K562 (cell line): ENCODE results near the gene CROCC2. TPM values are rescaled to one million over a fixed set of nuclear protein-coding genes. Genes with fewer than 3 reads are reported as not detected.

Experiments used
- ATAC-seq: fragments of 200-7000 bp; cut with Tn5 transposase; 3 replicates; pipeline ENCODE4 v1.9.1; 2020; ENCODE audit warnings: moderate library complexity
- BruUV-seq: library from RNA; stranded (reverse); fragments of 400-500 nt; replicated peaks from 2 replicates; lab custom pipeline; 2021; lab: Mats Ljungman, UMichigan
- CTCF ChIA-PET: fragments of 300-600 bp; formaldehyde crosslinking; extraction: SDS; loops from one replicate; lab custom pipeline; 2021; ENCODE audit warnings: low intra/inter-chr PET ratio; lab: Yijun Ruan, JAX
- POLR2A ChIA-PET: fragments of 300-600, 350-650 bp; sonication (Branson Sonifier 250); formaldehyde crosslinking; extraction: SDS; loops from one replicate; lab custom pipeline; 2021; ENCODE audit warnings: antibody characterized with exemption, inconsistent platforms; lab: Yijun Ruan, JAX
- DNase-seq, 4 experiments: peaks; one replicate each; pipeline versions ENCODE4 v3.0.0 to v3.0.0-alpha.2; 2011 to 2018; ENCODE audit warnings: low spot score in 3 of 4, mixed read lengths in 3 of 4; ENCODE audit errors: extremely low read depth in 1 of 4
- FAIRE-seq: peaks from 2 replicates; lab custom pipeline; 2011; peaks lifted over from hg19 to GRCh38; lab: Jason Lieb, UNC
- H2AFZ ChIP-seq: 2 replicates; pipeline ENCODE4 v1.6.0; 2011; ENCODE audit warnings: low read depth, low read length, control low read depth, inconsistent platforms
- H3K27ac ChIP-seq: fragments of 200-600 bp; 3 replicates; pipeline ENCODE4 v1.8.0; 2011; ENCODE audit warnings: low read depth, mild to moderate bottlenecking, control low read depth, inconsistent platforms, low read length, moderate library complexity, mixed read lengths; ENCODE audit errors: extremely low read depth
- H3K27me3 ChIP-seq, 2 experiments: fragments of 300-600 bp in 1 of 2; 2 replicates in 1 of 2; 3 replicates in 1 of 2; pipeline versions ENCODE4 v1.6.0 to v1.8.0; 2011; ENCODE audit warnings: inconsistent platforms in 2 of 2, low read length in 2 of 2, mild to moderate bottlenecking in 1 of 2, mixed read lengths in 1 of 2, moderate library complexity in 1 of 2; ENCODE audit not compliant: control insufficient read depth in 2 of 2, insufficient read depth in 2 of 2
- H3K36me3 ChIP-seq: fragments of 300-600 bp; 3 replicates; pipeline ENCODE4 v1.8.0; 2011; ENCODE audit warnings: mild to moderate bottlenecking, low read length, inconsistent platforms; ENCODE audit not compliant: control insufficient read depth, insufficient read depth
- H3K4me1 ChIP-seq, 2 experiments: fragments of 200-600 bp in 1 of 2; replicated peaks in 1 of 2; 2 replicates in 1 of 2; 3 replicates in 1 of 2; pipeline versions ENCODE4 v1.5.1 to v1.8.0; 2011; ENCODE audit warnings: inconsistent platforms in 2 of 2, low read length in 2 of 2, mild to moderate bottlenecking in 1 of 2, mixed read lengths in 1 of 2, moderate library complexity in 1 of 2; ENCODE audit not compliant: control insufficient read depth in 2 of 2, insufficient read depth in 2 of 2
- H3K4me2 ChIP-seq: 2 replicates; pipeline ENCODE4 v1.6.1; 2011; ENCODE audit warnings: low read length, control low read depth, inconsistent platforms, mixed read lengths; ENCODE audit not compliant: insufficient read depth
- H3K4me3 ChIP-seq: fragments of 200-600 bp; sonication (generic), shearing (Covaris generic); 2 replicates; pipeline ENCODE4 v1.5.1; 2016; ENCODE audit warnings: control low read depth, inconsistent platforms
- H3K79me2 ChIP-seq: fragments of 200-600 bp; 3 replicates; pipeline ENCODE4 v1.8.0; 2011; ENCODE audit warnings: low read length, inconsistent platforms; ENCODE audit not compliant: control insufficient read depth, insufficient read depth
- H3K9ac ChIP-seq, 2 experiments: 2 replicates each; pipeline versions ENCODE4 v1.6.0 to v1.6.1; 2011; ENCODE audit warnings: low read depth in 2 of 2, low read length in 2 of 2, control low read depth in 1 of 2, inconsistent platforms in 1 of 2, mild to moderate bottlenecking in 1 of 2, mixed read lengths in 1 of 2; ENCODE audit not compliant: insufficient read depth in 1 of 2
- H3K9me1 ChIP-seq: one replicate; pipeline ENCODE4 v1.6.0; 2011; ENCODE audit warnings: inconsistent platforms, mild to moderate bottlenecking, low read length, moderate library complexity; ENCODE audit not compliant: control insufficient read depth, insufficient read depth
- H3K9me3 ChIP-seq: replicated peaks from 2 replicates; pipeline ENCODE4 v1.5.1; 2011; ENCODE audit warnings: low read depth, low read length, inconsistent platforms; ENCODE audit not compliant: control insufficient read depth, insufficient read depth
- H4K20me1 ChIP-seq: replicated peaks from 2 replicates; pipeline ENCODE4 v1.6.1; 2011; ENCODE audit warnings: low read length, inconsistent platforms, mixed read lengths; ENCODE audit not compliant: control insufficient read depth, insufficient read depth
- ARID4B ChIP-seq: sonication (generic); formaldehyde crosslinking; IDR thresholded peaks from 2 replicates; pipeline ENCODE4 v1.8.0; 2022; ENCODE audit warnings: mild to moderate bottlenecking, missing genetic modification reagents
- CTBP1 ChIP-seq: fragments of 450-650 bp; IDR thresholded peaks from 2 replicates; pipeline ENCODE4 v1.6.1; 2016; ENCODE audit warnings: borderline replicate concordance
- HBP1 ChIP-seq: fragments of 450-650 bp; formaldehyde crosslinking; IDR thresholded peaks from 2 replicates; pipeline ENCODE4 v1.4.0; 2022; ENCODE audit warnings: missing genetic modification characterization
- KLF13 ChIP-seq: fragments of 450-650 bp; IDR thresholded peaks from 2 replicates; pipeline ENCODE4 v1.6.1; 2016; ENCODE audit warnings: missing genetic modification characterization, low read depth, mild to moderate bottlenecking, missing compliant biosample characterization, moderate library complexity, borderline replicate concordance
- MBD2 ChIP-seq: sonication (generic); IDR thresholded peaks from 2 replicates; pipeline ENCODE4 v1.6.1; 2016; ENCODE audit warnings: low read depth, borderline replicate concordance
- MXI1 ChIP-seq: IDR thresholded peaks from 2 replicates; pipeline ENCODE4 v1.6.1; 2011; ENCODE audit warnings: low read depth, mild to moderate bottlenecking, improper control_type of control experiment, low read length
- PTRF ChIP-seq: fragments of 450-650 bp; IDR thresholded peaks from 2 replicates; pipeline ENCODE4 v1.6.1; 2016; ENCODE audit warnings: mild to moderate bottlenecking, missing genetic modification characterization, missing compliant biosample characterization
- SMAD1 ChIP-seq: fragments of 150-350 bp; IDR thresholded peaks from 2 replicates; pipeline ENCODE4 v1.6.1; 2014; ENCODE audit warnings: low read length, low read depth; ENCODE audit not compliant: partially characterized antibody
- ZNF23 ChIP-seq: fragments of 250-450 bp; sonication (Bioruptor Pico); IDR thresholded peaks from 2 replicates; pipeline ENCODE4 v1.4.0; 2020; ENCODE audit warnings: mild to moderate bottlenecking
- ZNF41 ChIP-seq: fragments of 250-450 bp; sonication (Bioruptor Pico); conservative IDR thresholded peaks from 2 replicates; pipeline ENCODE4 v1.4.0; 2020; ENCODE audit warnings: mild to moderate bottlenecking
- WGBS: fragments of 100-300 bp; shearing (Covaris generic); methylation state at CpG from one replicate; pipeline ENCODE4 v1.1.6; 2016; ENCODE audit warnings: low coverage, mixed read lengths; ENCODE audit not compliant: insufficient coverage; ENCODE audit errors: missing lambda C conversion rate; 5-methylcytosine and 5-hydroxymethylcytosine counted together
- in situ Hi-C: fragments of 300-500 bp; cut with MboI; formaldehyde crosslinking; loops from 4 replicates; pipeline ENCODE4 v1.15.0; 2018; ENCODE audit warnings: inconsistent platforms, mixed read lengths
- intact Hi-C: fragments of 100-400 bp; cut with micrococcal nuclease; formaldehyde crosslinking; loops from 2 replicates; pipeline ENCODE4 v1.14.2; 2022
- polyA plus RNA-seq, 8 experiments: library from polyadenylated mRNA; depleted of rRNA in 4 of 8; stranded (reverse) in 5 of 8; unstranded in 3 of 8; fragments of >200 nt; fragmentation: Nextera tagmentation in 2 of 8; fragmentation: Illumina TruSeq in 1 of 8; extraction: Ambion mirVana in 2 of 8; extraction: Trizol in 1 of 8; gene quantifications; 2 replicates each; pipeline versions ENCODE4 v1.2.1 to v1.2.3, GENCODE V29; 2011 to 2014; ENCODE audit warnings: inconsistent platforms in 1 of 8, missing spikeins in 1 of 8
- total RNA-seq, 7 experiments: library from RNA; depleted of rRNA in 6 of 7; stranded (reverse); fragments of >200 nt in 6 of 7; fragmentation: Illumina TruSeq in 2 of 7; extraction: Trizol in 2 of 7; gene quantifications; 2 replicates each; pipeline versions ENCODE4 v1.2.1 to v1.2.3, GENCODE V29; 2011 to 2021; ENCODE audit warnings: low replicate concordance in 1 of 7

The CROCC2 gene
- total and polyA plus RNA-seq, 9 of the 15 experiments (the other 6 are each of a cell fraction or from before 2014, with no cell fraction given), result not detected

- Histone ChIP-seq H3K9me1 (no peaks in the 10 kb centered on the region), H3K4me2 (no peak overlapping the region), H3K4me3 (no peak overlapping the region), H3K27me3 (peaks cover 3 to 60% of the 10 kb centered on the region in 2 experiments; a peak in 3 of 5 replicates), H3K9ac (no peak overlapping the region), H3K27ac (no peak overlapping the region), H3K36me3 (no peaks in the 10 kb centered on the region), H2AFZ (no peak overlapping the region), H3K4me1 (no peaks in the 10 kb centered on the region; a peak in 2 of 5 replicates), H3K79me2 (no peaks in the 10 kb centered on the region), H3K9me3 (no peaks in the 10 kb centered on the region), H4K20me1 (no peaks in the 10 kb centered on the region)
- whole genome bisulfite sequencing, result 0% methylated on average over 3 of the region's 7 CpGs
- no peak for FAIRE-seq
- POLR2A ChIA-PET, result no interaction called here
- no peak for TF ChIP-seq MXI1
- no peak for TF ChIP-seq ZNF41
- TF ChIP-seq KLF13, result no peak
- TF ChIP-seq CTBP1, result no peak
- no peak for TF ChIP-seq HBP1
- TF ChIP-seq SMAD1, result no peak
- TF ChIP-seq ARID4B (CRISPR knock-in tag), result no peak
- no peak for TF ChIP-seq ZNF23 (CRISPR knock-in tag)
- no peak for TF ChIP-seq MBD2
- no peak for TF ChIP-seq PTRF
- ATAC-seq, result no peak
- DNase-seq, result no peak
- in situ Hi-C loops (no loop called here), intact Hi-C loops (no loop called here)
- BruUV-seq, result no TSS peak
- CTCF ChIA-PET, result no interaction called here
These were observed 30.1 kb upstream of the CROCC2 start for GRCh38 chr2:240876035-240876474.
